Activated T-cell treated with anti-CD3 and anti-CD28 coated beads, Interleukin-2, amount 50 U/mL, for 24 hours (primary cell): ENCODE results near the gene TMPRSS5.
A peak's percentile ranks its signal among the peaks of the same experiment; 100 is the strongest.
"Not testable (repeated sequence)": the region's sequence is repeated elsewhere in the genome, so short reads cannot be mapped to it uniquely, and the experiment has no call there.

Source experiments
- DNase-seq: peaks from one replicate; pipeline ENCODE4 v3.0.0-alpha.2; 2020
- H3K27ac Mint-ChIP-seq: 2 replicates; pipeline ENCODE4 v1.8.0; 2020; ENCODE audit warnings: mild to moderate bottlenecking, mixed read lengths
- H3K27me3 Mint-ChIP-seq: 2 replicates; pipeline ENCODE4 v1.8.0; 2020; ENCODE audit warnings: mixed read lengths
- H3K36me3 Mint-ChIP-seq: 2 replicates; pipeline ENCODE4 v1.8.0; 2020; ENCODE audit warnings: low read depth, mixed read lengths
- H3K4me1 Mint-ChIP-seq: 2 replicates; pipeline ENCODE4 v1.8.0; 2020; ENCODE audit warnings: low read depth, mixed read lengths
- H3K4me3 Mint-ChIP-seq: 2 replicates; pipeline ENCODE4 v1.8.0; 2020; ENCODE audit warnings: mild to moderate bottlenecking, moderate library complexity, mixed read lengths
- H3K9me3 Mint-ChIP-seq: 2 replicates; pipeline ENCODE4 v1.8.0; 2020; ENCODE audit warnings: mixed read lengths

The TMPRSS5 gene

DNA sequence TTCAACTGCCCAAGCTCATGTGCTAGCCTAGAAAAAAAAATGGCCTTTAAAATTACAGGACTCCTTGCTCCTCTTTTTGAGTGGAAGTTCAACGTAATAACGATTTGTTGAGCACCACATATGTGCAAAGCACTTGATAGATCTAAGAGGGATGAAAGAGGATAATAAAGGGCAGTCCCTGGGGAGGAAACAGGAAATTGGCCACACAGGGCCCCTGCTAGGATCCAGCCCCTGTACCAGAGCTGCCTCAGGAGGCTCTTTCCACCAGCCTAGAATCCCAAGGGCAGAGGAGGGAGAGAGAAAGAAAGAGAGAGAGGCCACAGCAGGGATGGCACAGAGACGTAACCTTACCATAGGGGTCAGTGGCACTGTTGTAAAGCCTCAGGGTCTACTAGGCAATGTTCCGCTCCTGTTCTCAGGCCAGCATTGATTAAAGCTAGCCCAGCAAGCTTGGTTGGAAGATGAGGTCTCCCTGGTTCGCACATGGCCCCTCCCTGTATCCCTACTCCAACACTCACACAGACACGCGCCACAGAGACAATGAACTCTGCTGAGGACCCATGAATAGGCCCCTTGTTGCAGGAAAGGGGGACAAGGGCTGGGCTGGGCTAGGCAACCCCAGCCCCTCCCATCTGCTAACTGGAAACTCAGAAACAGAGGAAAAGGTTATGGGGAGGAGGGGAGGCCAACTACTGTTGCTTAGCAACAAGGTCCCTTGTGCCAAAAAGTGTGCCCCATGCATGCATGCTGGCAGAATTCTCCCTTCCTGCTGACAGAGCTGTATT lies at the start of gene TMPRSS5:
Gene TMPRSS5 (minus strand): TSS at position 438 of the 785 bp plus-strand sequence. CDS start 84 bp downstream, at position 354.
- H3K9me3 Mint-ChIP-seq: peaks cover 18% of the 10 kb centered on the region
- peaks cover 18% of the 10 kb centered on the region for H3K36me3 Mint-ChIP-seq
- no peaks in the 10 kb centered on the region for H3K27me3 Mint-ChIP-seq
- DNase-seq: no peak
- H3K4me1 Mint-ChIP-seq: no peaks in the 10 kb centered on the region
- H3K27ac Mint-ChIP-seq: no peak within 1 kb of the TSS
- no peak within 1 kb of the TSS for H3K4me3 Mint-ChIP-seq

DNA sequence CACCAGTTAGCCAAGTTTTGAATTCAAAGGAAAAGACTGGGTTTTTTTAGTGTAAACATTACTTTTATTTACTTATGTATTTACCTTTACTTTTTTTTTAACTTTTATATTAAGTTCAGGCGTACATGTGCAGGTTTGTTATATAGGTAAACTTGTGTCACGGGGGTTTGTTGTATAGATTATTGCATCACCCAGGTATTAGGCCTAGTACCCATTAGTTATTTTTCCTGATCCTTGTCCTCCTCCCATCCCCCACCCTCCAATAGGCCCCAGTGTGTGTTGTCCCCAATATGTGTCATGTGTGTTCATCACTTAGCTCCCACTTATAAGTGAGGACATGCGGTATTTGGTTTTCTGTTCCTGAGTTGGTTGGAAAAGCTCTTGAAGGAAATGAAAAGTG lies 46.8 kb upstream of the TMPRSS5 start:
- Mint-ChIP-seq H3K4me1 (no peaks in the 10 kb centered on the region), H3K27me3 (no peaks in the 10 kb centered on the region), H3K4me3 (no peak overlapping the region), H3K36me3 (peaks cover 73% of the 10 kb centered on the region), H3K9me3 (no peaks in the 10 kb centered on the region), H3K27ac (no peak overlapping the region)
- DNase-seq: no peak

GRCh38 chr11:113736323-113736722 lies 30.2 kb upstream of the TMPRSS5 start:
- Mint-ChIP-seq H3K9me3 (no peaks in the 10 kb centered on the region), H3K27ac (peak overlapping the region; percentile 55), H3K4me3 (no peak overlapping the region), H3K27me3 (no peaks in the 10 kb centered on the region), H3K4me1 (peaks cover 9% of the 10 kb centered on the region), H3K36me3 (peaks cover 95% of the 10 kb centered on the region)
- no peak for DNase-seq

DNA sequence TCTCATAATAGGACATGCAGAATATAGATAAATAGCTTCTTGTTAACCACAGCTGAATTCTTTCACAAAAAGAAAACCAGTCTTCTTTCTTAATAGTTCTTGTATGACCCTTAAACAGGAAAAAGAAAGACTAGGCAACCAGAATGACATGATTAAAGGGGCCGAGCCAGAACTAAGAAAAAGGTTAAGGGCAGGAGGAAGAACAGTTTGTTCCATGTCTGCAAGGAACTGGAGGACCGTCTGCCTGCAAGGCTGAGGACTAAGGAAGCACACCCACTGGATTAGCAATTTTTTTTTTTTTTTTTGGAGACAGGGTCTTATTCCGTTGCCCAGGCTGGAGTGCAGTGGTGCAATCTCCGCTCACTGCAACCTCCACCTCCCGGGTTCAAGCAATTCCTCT lies 26.0 kb upstream of the TMPRSS5 start:
- no peaks in the 10 kb centered on the region for H3K9me3 Mint-ChIP-seq
- H3K27me3 Mint-ChIP-seq: no peaks in the 10 kb centered on the region
- H3K36me3 Mint-ChIP-seq: peaks cover 62% of the 10 kb centered on the region
- no peak overlapping the region for H3K27ac Mint-ChIP-seq
- DNase-seq: no peak
- no peak overlapping the region for H3K4me3 Mint-ChIP-seq
- peaks cover 9% of the 10 kb centered on the region for H3K4me1 Mint-ChIP-seq

GRCh38 chr11:113730887-113731726 lies 25.0 kb upstream of the TMPRSS5 start:
- peaks cover 2% of the 10 kb centered on the region for H3K4me1 Mint-ChIP-seq
- H3K9me3 Mint-ChIP-seq: no peaks in the 10 kb centered on the region
- H3K27me3 Mint-ChIP-seq: no peaks in the 10 kb centered on the region
- no peak overlapping the region for H3K4me3 Mint-ChIP-seq
- DNase-seq: no peak
- H3K27ac Mint-ChIP-seq: no peak overlapping the region
- H3K36me3 Mint-ChIP-seq: peaks cover 52% of the 10 kb centered on the region

DNA sequence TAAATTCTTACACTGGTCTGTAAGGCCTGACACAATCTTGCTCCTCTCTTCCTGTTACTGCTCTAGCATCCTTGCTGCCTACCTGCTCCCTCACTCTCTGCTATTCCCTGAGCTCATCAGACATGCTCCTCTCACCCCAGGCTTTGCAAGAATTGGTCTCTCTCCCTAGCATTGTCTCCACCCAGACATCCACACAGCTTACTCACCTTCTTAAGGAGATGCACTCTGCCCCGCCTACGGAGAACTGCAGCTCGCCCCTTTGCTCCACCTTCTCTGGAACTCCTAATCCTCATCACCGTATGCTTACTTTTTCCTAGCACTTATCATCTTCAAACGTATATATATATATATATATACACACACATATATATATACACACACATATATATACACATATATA lies 23.3 kb upstream of the TMPRSS5 start:
- H3K4me1 Mint-ChIP-seq: no peaks in the 10 kb centered on the region
- DNase-seq: no peak
- no peak overlapping the region for H3K4me3 Mint-ChIP-seq
- H3K9me3 Mint-ChIP-seq: no peaks in the 10 kb centered on the region
- H3K27me3 Mint-ChIP-seq: no peaks in the 10 kb centered on the region
- H3K27ac Mint-ChIP-seq: no peak overlapping the region
- peaks cover 40% of the 10 kb centered on the region for H3K36me3 Mint-ChIP-seq

DNA sequence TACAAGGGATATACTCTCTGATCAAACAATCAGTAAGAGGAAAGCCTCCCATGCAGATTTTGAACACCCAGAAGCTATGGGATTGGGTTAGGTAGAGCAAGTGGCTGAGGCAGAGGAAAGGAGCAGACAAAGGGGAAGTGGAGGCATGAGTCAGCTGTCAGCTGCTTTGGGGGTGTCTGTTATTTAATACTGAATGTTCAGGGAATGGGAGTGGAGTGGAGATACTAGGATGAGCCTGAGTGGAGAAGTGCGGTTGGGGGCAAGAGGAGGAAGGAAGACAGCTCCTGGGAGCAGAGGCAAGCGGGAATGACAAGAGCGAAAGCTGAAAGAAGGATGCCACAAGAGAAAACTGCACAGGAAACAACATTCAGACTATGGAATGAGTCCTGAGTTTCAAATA lies 22.7 kb upstream of the TMPRSS5 start:
- DNase-seq: no peak
- Mint-ChIP-seq H3K36me3 (peaks cover 33% of the 10 kb centered on the region), H3K27ac (no peak overlapping the region), H3K4me1 (no peaks in the 10 kb centered on the region), H3K27me3 (no peaks in the 10 kb centered on the region), H3K9me3 (no peaks in the 10 kb centered on the region), H3K4me3 (no peak overlapping the region)

- no peak overlapping the region for H3K27ac Mint-ChIP-seq
- H3K36me3 Mint-ChIP-seq: peaks cover 7% of the 10 kb centered on the region
- DNase-seq: no peak
- H3K4me3 Mint-ChIP-seq: no peak overlapping the region
- H3K9me3 Mint-ChIP-seq: no peaks in the 10 kb centered on the region
- H3K4me1 Mint-ChIP-seq: no peaks in the 10 kb centered on the region
- no peaks in the 10 kb centered on the region for H3K27me3 Mint-ChIP-seq
These were observed 19.8 kb upstream of the TMPRSS5 start for GRCh38 chr11:113725913-113726312.

GRCh38 chr11:113725407-113725806 lies 19.3 kb upstream of the TMPRSS5 start:
- no peak for DNase-seq
- no peak overlapping the region for H3K4me3 Mint-ChIP-seq
- peaks cover 7% of the 10 kb centered on the region for H3K36me3 Mint-ChIP-seq
- H3K4me1 Mint-ChIP-seq: no peaks in the 10 kb centered on the region
- H3K27ac Mint-ChIP-seq: no peak overlapping the region
- no peaks in the 10 kb centered on the region for H3K9me3 Mint-ChIP-seq
- no peaks in the 10 kb centered on the region for H3K27me3 Mint-ChIP-seq

GRCh38 chr11:113724778-113725177 lies 18.7 kb upstream of the TMPRSS5 start:
- Mint-ChIP-seq H3K4me3 (no peak overlapping the region), H3K9me3 (no peaks in the 10 kb centered on the region), H3K27ac (no peak overlapping the region), H3K4me1 (no peaks in the 10 kb centered on the region), H3K36me3 (peaks cover 9% of the 10 kb centered on the region), H3K27me3 (no peaks in the 10 kb centered on the region)
- DNase-seq: no peak

DNA sequence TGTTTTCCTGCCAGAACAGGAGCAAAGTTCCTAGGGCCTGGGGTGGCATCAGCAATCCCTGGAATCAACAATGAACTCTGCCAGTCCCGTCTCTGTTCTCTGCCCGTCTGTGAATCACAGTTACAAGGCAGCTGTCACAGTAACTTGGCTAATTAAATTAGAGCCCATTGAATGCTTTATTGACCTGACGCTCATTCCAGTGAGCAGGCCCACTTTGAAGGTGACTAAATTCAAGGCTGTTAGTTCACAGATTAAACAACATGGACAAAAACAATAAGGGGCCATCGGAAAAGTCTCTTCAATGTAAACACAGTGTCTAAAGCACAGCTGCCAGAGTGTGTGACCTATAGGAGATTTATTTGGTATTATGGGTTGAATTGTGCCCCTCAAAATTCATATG lies 17.7 kb upstream of the TMPRSS5 start:
- no peaks in the 10 kb centered on the region for H3K27me3 Mint-ChIP-seq
- no peak for DNase-seq
- H3K4me3 Mint-ChIP-seq: no peak overlapping the region
- no peaks in the 10 kb centered on the region for H3K9me3 Mint-ChIP-seq
- H3K4me1 Mint-ChIP-seq: no peaks in the 10 kb centered on the region
- no peak overlapping the region for H3K27ac Mint-ChIP-seq
- peaks cover 14% of the 10 kb centered on the region for H3K36me3 Mint-ChIP-seq

DNA sequence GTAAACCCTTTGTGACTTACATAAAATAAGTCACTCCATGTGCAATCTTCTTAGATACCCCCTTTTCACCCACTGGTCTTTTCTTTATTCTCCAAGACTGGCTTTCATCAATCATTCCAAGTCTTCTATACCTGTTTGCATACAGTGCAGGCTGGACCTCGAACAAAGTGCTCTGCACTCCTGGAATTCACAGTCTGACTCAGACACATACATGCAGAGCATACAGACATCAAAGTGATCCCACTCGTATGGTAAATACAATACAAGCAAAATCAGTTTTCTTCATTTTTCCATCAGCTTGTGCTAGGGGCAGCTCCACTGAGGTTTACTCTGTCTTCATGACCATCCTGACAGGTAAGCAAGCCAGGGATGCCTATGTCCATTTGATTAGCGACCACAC lies 16.8 kb upstream of the TMPRSS5 start:
- Mint-ChIP-seq H3K27me3 (no peaks in the 10 kb centered on the region), H3K4me1 (no peaks in the 10 kb centered on the region), H3K27ac (no peak overlapping the region), H3K36me3 (peaks cover 17% of the 10 kb centered on the region), H3K4me3 (no peak overlapping the region), H3K9me3 (no peaks in the 10 kb centered on the region)
- DNase-seq: no peak

DNA sequence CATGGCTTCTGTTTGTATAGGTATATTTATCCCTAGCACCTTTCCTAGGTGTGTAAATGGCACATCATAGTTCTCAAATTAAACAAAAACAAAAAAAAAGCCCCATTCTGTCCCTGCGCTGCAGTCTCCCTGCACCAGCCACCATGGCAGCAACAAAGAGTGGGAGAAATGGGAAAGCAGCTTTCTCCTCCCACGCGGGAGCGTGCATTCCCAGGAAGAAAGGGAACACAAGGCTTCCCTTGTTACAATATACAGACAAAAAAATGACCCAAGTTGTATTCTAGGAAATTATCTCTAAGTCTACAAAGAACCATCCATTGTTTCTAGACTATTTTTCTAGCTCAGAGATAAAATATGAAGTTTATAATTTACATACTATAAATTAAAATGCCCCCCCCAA lies 16.1 kb upstream of the TMPRSS5 start:
- Mint-ChIP-seq H3K36me3 (peaks cover 21% of the 10 kb centered on the region), H3K9me3 (no peaks in the 10 kb centered on the region), H3K27me3 (no peaks in the 10 kb centered on the region), H3K4me3 (no peak overlapping the region), H3K4me1 (no peaks in the 10 kb centered on the region), H3K27ac (no peak overlapping the region)
- DNase-seq: no peak

DNA sequence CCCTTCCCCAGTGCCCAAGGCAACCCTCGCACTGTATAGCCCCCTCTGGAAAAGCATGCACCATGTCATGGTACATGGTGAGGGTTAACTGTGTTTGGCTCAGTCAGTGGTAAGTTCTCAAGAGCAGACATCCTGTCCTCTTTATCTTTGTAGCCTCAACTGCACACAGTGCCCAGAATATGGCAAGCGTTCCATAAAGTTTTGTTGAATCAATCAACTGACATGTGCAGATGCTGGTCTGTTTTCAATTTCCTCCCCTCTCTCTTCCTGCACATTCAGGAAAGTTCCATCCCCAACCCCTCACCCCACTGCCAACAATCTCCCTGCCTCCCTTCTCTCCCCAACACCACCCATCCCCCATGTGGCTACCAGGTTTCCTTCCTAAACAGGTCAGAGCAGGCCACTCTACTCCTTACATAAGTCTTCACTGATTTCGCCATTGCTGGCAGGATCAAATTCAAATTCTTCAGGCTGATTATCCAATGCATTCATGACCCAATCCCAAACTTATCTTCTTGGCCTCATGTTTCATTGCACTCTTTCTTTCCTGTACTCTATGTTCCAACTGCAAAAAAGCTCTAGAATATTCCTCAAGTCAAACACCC lies 15.5 kb upstream of the TMPRSS5 start:
- H3K4me3 Mint-ChIP-seq: no peak overlapping the region
- DNase-seq: no peak
- H3K36me3 Mint-ChIP-seq: peaks cover 25% of the 10 kb centered on the region
- no peaks in the 10 kb centered on the region for H3K9me3 Mint-ChIP-seq
- H3K4me1 Mint-ChIP-seq: no peaks in the 10 kb centered on the region
- H3K27ac Mint-ChIP-seq: no peak overlapping the region
- H3K27me3 Mint-ChIP-seq: no peaks in the 10 kb centered on the region

DNA sequence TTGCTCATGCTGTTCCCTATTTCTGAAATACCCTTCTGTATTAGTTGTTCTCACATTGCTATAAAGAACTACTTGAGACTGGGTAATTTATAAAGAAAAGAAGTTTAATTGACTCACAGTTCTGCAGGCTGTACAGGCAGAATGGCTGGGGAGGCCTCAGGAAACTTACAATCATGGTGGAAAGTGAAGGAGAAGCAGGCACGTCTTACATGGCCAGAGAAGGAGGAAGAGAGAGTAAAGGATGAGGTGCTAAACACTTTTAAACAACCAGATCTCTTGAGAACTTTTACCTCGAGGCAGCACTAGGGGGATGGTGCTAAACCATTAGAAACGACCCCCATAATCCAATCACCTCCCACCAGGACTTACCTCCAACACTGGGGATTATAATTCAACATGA lies 14.4 kb upstream of the TMPRSS5 start:
- H3K27ac Mint-ChIP-seq: not testable (repeated sequence)

More for the DNA sequence above, 14.4 kb upstream of the TMPRSS5 start:
- H3K9me3 Mint-ChIP-seq, DNase-seq, H3K27me3 Mint-ChIP-seq, H3K4me3 Mint-ChIP-seq, H3K4me1 Mint-ChIP-seq: not testable (repeated sequence)
- peaks cover 35% of the 10 kb centered on the region for H3K36me3 Mint-ChIP-seq
